Activated naive CD8-positive, alpha-beta T cell treated with anti-CD3 and anti-CD28 coated beads for 36 hours (primary cell): ENCODE data around the gene PIR. TPM values are rescaled to one million over a fixed set of nuclear protein-coding genes. Genes with fewer than 3 reads are reported as not detected.

ENCODE experiments used
- DNase-seq: peaks from one replicate; pipeline ENCODE4 v3.0.0; 2021
- H3K27ac Mint-ChIP-seq: one replicate; pipeline ENCODE4 v1.8.0; 2022; ENCODE audit warnings: mild to moderate bottlenecking, moderate library complexity, mixed read lengths
- H3K27me3 Mint-ChIP-seq: one replicate; pipeline ENCODE4 v1.8.0; 2022; ENCODE audit warnings: mild to moderate bottlenecking, mixed read lengths
- H3K36me3 Mint-ChIP-seq: one replicate; pipeline ENCODE4 v1.8.0; 2021; ENCODE audit warnings: mild to moderate bottlenecking, mixed read lengths
- H3K4me1 Mint-ChIP-seq: one replicate; pipeline ENCODE4 v1.8.0; 2021; ENCODE audit warnings: mixed read lengths
- H3K4me3 Mint-ChIP-seq: one replicate; pipeline ENCODE4 v1.8.0; 2022; ENCODE audit warnings: mild to moderate bottlenecking, moderate library complexity, mixed read lengths
- H3K9me3 Mint-ChIP-seq: one replicate; pipeline ENCODE4 v1.8.0; 2022; ENCODE audit warnings: mixed read lengths
- total RNA-seq, 2 experiments: library from RNA; stranded (reverse); gene quantifications; one replicate each; pipeline ENCODE4 v1.2.3, GENCODE V29; 2021

The PIR gene
- total RNA-seq, 2 experiments from 2014 or later: 1.9 to 3.0 TPM

- no peak overlapping the region for H3K27ac Mint-ChIP-seq
- H3K36me3 Mint-ChIP-seq: no peaks in the 10 kb centered on the region
- no peak overlapping the region for H3K4me3 Mint-ChIP-seq
- DNase-seq: no peak
- peaks cover 3% of the 10 kb centered on the region for H3K9me3 Mint-ChIP-seq
- no peaks in the 10 kb centered on the region for H3K4me1 Mint-ChIP-seq
- H3K27me3 Mint-ChIP-seq: peaks cover 3% of the 10 kb centered on the region
Observed at GRCh38 chrX:15416133-15416993, 76.8 kb downstream of the PIR start.

GRCh38 chrX:15413101-15413500, 80.0 kb downstream of the PIR start:
- Mint-ChIP-seq H3K4me3 (no peak overlapping the region), H3K4me1 (no peaks in the 10 kb centered on the region), H3K27ac (no peak overlapping the region), H3K9me3 (peaks cover 3% of the 10 kb centered on the region), H3K36me3 (no peaks in the 10 kb centered on the region), H3K27me3 (peaks cover 3% of the 10 kb centered on the region)
- no peak for DNase-seq

- Mint-ChIP-seq H3K4me1 (no peaks in the 10 kb centered on the region), H3K27ac (no peak overlapping the region), H3K9me3 (no peaks in the 10 kb centered on the region), H3K36me3 (no peaks in the 10 kb centered on the region), H3K4me3 (no peak overlapping the region), H3K27me3 (peaks cover 3% of the 10 kb centered on the region)
- no peak for DNase-seq
Observed at GRCh38 chrX:15410947-15411346, 82.2 kb downstream of the PIR start.

- Mint-ChIP-seq H3K9me3 (no peaks in the 10 kb centered on the region), H3K27me3 (peaks cover 3% of the 10 kb centered on the region), H3K27ac (no peak overlapping the region), H3K36me3 (no peaks in the 10 kb centered on the region), H3K4me1 (no peaks in the 10 kb centered on the region), H3K4me3 (no peak overlapping the region)
- DNase-seq: no peak
Observed at GRCh38 chrX:15410430-15410829, 82.7 kb downstream of the PIR start.

- no peaks in the 10 kb centered on the region for H3K9me3 Mint-ChIP-seq
- no peak overlapping the region for H3K27ac Mint-ChIP-seq
- H3K36me3 Mint-ChIP-seq: no peaks in the 10 kb centered on the region
- no peak overlapping the region for H3K4me3 Mint-ChIP-seq
- H3K4me1 Mint-ChIP-seq: no peaks in the 10 kb centered on the region
- no peaks in the 10 kb centered on the region for H3K27me3 Mint-ChIP-seq
- no peak for DNase-seq
Observed at GRCh38 chrX:15405846-15406245, 87.3 kb downstream of the PIR start.

GRCh38 chrX:15404401-15405096, 88.6 kb downstream of the PIR start:
- Mint-ChIP-seq H3K4me3 (no peak overlapping the region), H3K4me1 (no peaks in the 10 kb centered on the region), H3K27me3 (no peaks in the 10 kb centered on the region), H3K9me3 (no peaks in the 10 kb centered on the region), H3K36me3 (no peaks in the 10 kb centered on the region), H3K27ac (no peak overlapping the region)
- no peak for DNase-seq

GRCh38 chrX:15401378-15401777, 91.8 kb downstream of the PIR start:
- DNase-seq: no peak
- Mint-ChIP-seq H3K9me3 (no peaks in the 10 kb centered on the region), H3K27ac (no peak overlapping the region), H3K27me3 (no peaks in the 10 kb centered on the region), H3K4me3 (no peak overlapping the region), H3K4me1 (no peaks in the 10 kb centered on the region), H3K36me3 (no peaks in the 10 kb centered on the region)

GRCh38 chrX:15399962-15400391, 93.2 kb downstream of the PIR start:
- no peak for DNase-seq
- Mint-ChIP-seq H3K4me3 (no peak overlapping the region), H3K9me3 (no peaks in the 10 kb centered on the region), H3K36me3 (no peaks in the 10 kb centered on the region), H3K4me1 (no peaks in the 10 kb centered on the region), H3K27ac (no peak overlapping the region), H3K27me3 (no peaks in the 10 kb centered on the region)

- DNase-seq: no peak
- H3K9me3 Mint-ChIP-seq: no peaks in the 10 kb centered on the region
- no peaks in the 10 kb centered on the region for H3K4me1 Mint-ChIP-seq
- no peak overlapping the region for H3K4me3 Mint-ChIP-seq
- H3K27me3 Mint-ChIP-seq: no peaks in the 10 kb centered on the region
- no peaks in the 10 kb centered on the region for H3K36me3 Mint-ChIP-seq
- H3K27ac Mint-ChIP-seq: no peak overlapping the region
Observed at GRCh38 chrX:15398874-15399273, 94.3 kb downstream of the PIR start.

- DNase-seq: no peak
- Mint-ChIP-seq H3K4me3 (no peak overlapping the region), H3K27me3 (no peaks in the 10 kb centered on the region), H3K4me1 (no peaks in the 10 kb centered on the region), H3K9me3 (no peaks in the 10 kb centered on the region), H3K36me3 (no peaks in the 10 kb centered on the region), H3K27ac (no peak overlapping the region)
Observed at GRCh38 chrX:15395789-15396188, 97.3 kb downstream of the PIR start.

GRCh38 chrX:15391850-15392249, 101.3 kb downstream of the PIR start:
- Mint-ChIP-seq H3K27ac (no peak overlapping the region), H3K27me3 (no peaks in the 10 kb centered on the region), H3K4me1 (no peaks in the 10 kb centered on the region), H3K4me3 (no peak overlapping the region), H3K36me3 (no peaks in the 10 kb centered on the region), H3K9me3 (no peaks in the 10 kb centered on the region)
- DNase-seq: no peak

- H3K27me3 Mint-ChIP-seq: peaks cover 10% of the 10 kb centered on the region
- H3K27ac Mint-ChIP-seq: no peak within 1 kb of the TSS
- no peak for DNase-seq
- H3K4me3 Mint-ChIP-seq: no peak within 1 kb of the TSS
- H3K36me3 Mint-ChIP-seq: no peaks in the 10 kb centered on the region
- H3K9me3 Mint-ChIP-seq: no peaks in the 10 kb centered on the region
- H3K4me1 Mint-ChIP-seq: no peaks in the 10 kb centered on the region
Observed at GRCh38 chrX:15384304-15384703, 108.8 kb downstream of the PIR start, which contains the start of gene VEGFD. Gene VEGFD (minus strand): TSS chrX:15384413. CDS start chrX:15383946, 467 bp downstream.

GRCh38 chrX:15382813-15383212, 110.3 kb downstream of the PIR start:
- Mint-ChIP-seq H3K4me1 (no peaks in the 10 kb centered on the region), H3K36me3 (no peaks in the 10 kb centered on the region), H3K4me3 (no peak overlapping the region), H3K9me3 (no peaks in the 10 kb centered on the region), H3K27ac (no peak overlapping the region), H3K27me3 (peaks cover 10% of the 10 kb centered on the region)
- DNase-seq: no peak

- H3K27ac Mint-ChIP-seq: no peak overlapping the region
- H3K9me3 Mint-ChIP-seq: no peaks in the 10 kb centered on the region
- no peak overlapping the region for H3K4me3 Mint-ChIP-seq
- no peak for DNase-seq
- no peaks in the 10 kb centered on the region for H3K36me3 Mint-ChIP-seq
- no peaks in the 10 kb centered on the region for H3K4me1 Mint-ChIP-seq
- no peaks in the 10 kb centered on the region for H3K27me3 Mint-ChIP-seq
Observed at GRCh38 chrX:15376956-15377355, 116.2 kb downstream of the PIR start.

- Mint-ChIP-seq H3K36me3 (no peaks in the 10 kb centered on the region), H3K27me3 (no peaks in the 10 kb centered on the region), H3K4me3 (no peak overlapping the region), H3K27ac (no peak overlapping the region), H3K9me3 (no peaks in the 10 kb centered on the region), H3K4me1 (no peaks in the 10 kb centered on the region)
- DNase-seq: no peak
Observed at GRCh38 chrX:15373976-15374375, 119.2 kb downstream of the PIR start.
